ENCODE data around the gene ENAH.
A peak's percentile ranks its signal among the peaks of the same experiment; 100 is the strongest.
"Not testable (repeated sequence)": the region's sequence is repeated elsewhere in the genome, so short reads cannot be mapped to it uniquely, and the experiment has no call there.

Gene ENAH

GRCh38 chr1:225670806-225671733, 18.1 kb upstream of the ENAH start:
- DNase-seq, result no peak

GRCh38 chr1:225670356-225670755, 17.4 kb upstream of the ENAH start:
- DNase-seq, result no peak

GRCh38 chr1:225668222-225668621, 15.3 kb upstream of the ENAH start:
- no peak for DNase-seq

- no peak for DNase-seq
Observed at GRCh38 chr1:225667362-225667761, 14.4 kb upstream of the ENAH start.

GRCh38 chr1:225666495-225666894, 13.6 kb upstream of the ENAH start:
- DNase-seq, result no peak

GRCh38 chr1:225664762-225665161, 11.8 kb upstream of the ENAH start:
- no peak for DNase-seq

- no peak for DNase-seq
Observed at GRCh38 chr1:225662155-225662554, 9.2 kb upstream of the ENAH start.

GRCh38 chr1:225660544-225660946, 7.6 kb upstream of the ENAH start:
- no peak for DNase-seq

GRCh38 chr1:225658041-225658440, 5.1 kb upstream of the ENAH start:
- no peak for DNase-seq

- no peak for DNase-seq
Observed at GRCh38 chr1:225657462-225657989, 4.6 kb upstream of the ENAH start.

- DNase-seq, result not testable (repeated sequence)
Observed at GRCh38 chr1:225656259-225656655, 3.3 kb upstream of the ENAH start.

GRCh38 chr1:225655509-225656258, 2.8 kb upstream of the ENAH start:
- DNase-seq, result no peak

- DNase-seq, result no peak
Observed at GRCh38 chr1:225654688-225655508, 2.0 kb upstream of the ENAH start.

GRCh38 chr1:225654277-225654597, 1.3 kb upstream of the ENAH start:
- DNase-seq, result no peak

- peak; percentile 67 for DNase-seq
Observed at GRCh38 chr1:225653463-225654276, 747 bp upstream of the ENAH start.

GRCh38 chr1:225651872-225652728, 823 bp downstream of the ENAH start:
- no peak for DNase-seq

- DNase-seq, result no peak
Observed at GRCh38 chr1:225651376-225651871, 1.5 kb downstream of the ENAH start.

- no peak for DNase-seq
Observed at GRCh38 chr1:225650179-225650578, 2.7 kb downstream of the ENAH start.

- no peak for DNase-seq
Observed at GRCh38 chr1:225645194-225645895, 7.6 kb downstream of the ENAH start.

GRCh38 chr1:225644666-225645065, 8.3 kb downstream of the ENAH start:
- DNase-seq, result no peak

All from activated effector memory CD4-positive, alpha-beta T cell treated with anti-CD3 and anti-CD28 coated beads, Interleukin-2, amount 50 U/mL, for 16 hours (primary cell).